Neural cell (in vitro differentiated cells): ENCODE data around the gene PNPLA5. TPM values are rescaled to one million over a fixed set of nuclear protein-coding genes. Genes with fewer than 3 reads are reported as not detected.

Experiments used
- H2AFZ ChIP-seq: fragments of 200-600, 300-800 bp; sonication (generic), shearing (Covaris generic); 2 replicates; pipeline ENCODE4 v1.6.0; 2014; ENCODE audit warnings: low read depth, mild to moderate bottlenecking, antibody characterized with exemption, low read length, moderate library complexity
- H3F3A ChIP-seq: fragments of 200-600 bp; shearing (Covaris generic); 2 replicates; pipeline ENCODE4 v1.6.1; 2016; ENCODE audit warnings: mild to moderate bottlenecking, moderate library complexity, mixed read lengths, antibody characterized with exemption, low read length; ENCODE audit not compliant: insufficient read depth, poor library complexity, severe bottlenecking
- H3K27ac ChIP-seq: fragments of 200-600, 300-800 bp; sonication (generic), shearing (Covaris generic); 2 replicates; pipeline ENCODE4 v1.5.1; 2014; ENCODE audit warnings: mild to moderate bottlenecking, low read length, moderate library complexity
- H3K27me3 ChIP-seq: fragments of 300-800, 200-600 bp; sonication (generic), shearing (Covaris generic); 2 replicates; pipeline ENCODE4 v1.6.0; 2014; ENCODE audit warnings: mild to moderate bottlenecking, low read depth, low read length, moderate library complexity; ENCODE audit not compliant: insufficient read depth
- H3K36me3 ChIP-seq: fragments of 300-800, 200-600 bp; sonication (generic), shearing (Covaris generic); 2 replicates; pipeline ENCODE4 v1.5.1; 2014; ENCODE audit warnings: mild to moderate bottlenecking, antibody characterized with exemption, low read length, moderate library complexity; ENCODE audit not compliant: insufficient read depth
- H3K4me2 ChIP-seq: fragments of 300-800, 200-600 bp; sonication (generic), shearing (Covaris generic); 2 replicates; pipeline ENCODE4 v1.6.0; 2014; ENCODE audit warnings: mild to moderate bottlenecking, low read length
- H3K4me3 ChIP-seq: fragments of 300-800, 200-600 bp; sonication (generic), shearing (Covaris generic); 2 replicates; pipeline ENCODE4 v1.5.1; 2014; ENCODE audit warnings: mild to moderate bottlenecking, low read length, moderate library complexity
- H3K79me2 ChIP-seq: fragments of 200-600 bp; shearing (Covaris generic); replicated peaks from 2 replicates; pipeline ENCODE4 v1.6.0; 2014; ENCODE audit warnings: mild to moderate bottlenecking, low read length, moderate library complexity; ENCODE audit not compliant: insufficient read depth
- H3K9ac ChIP-seq: fragments of 300-800, 200-600 bp; sonication (generic), shearing (Covaris generic); 2 replicates; pipeline ENCODE4 v1.6.1; 2016; ENCODE audit warnings: mild to moderate bottlenecking, low read length, mixed read lengths
- H3K9me2 ChIP-seq: fragments of 200-600 bp; shearing (Covaris generic); 2 replicates; pipeline ENCODE4 v1.6.1; 2016; ENCODE audit warnings: mild to moderate bottlenecking, low read length, mixed read lengths; ENCODE audit not compliant: insufficient read depth
- H3K9me3 ChIP-seq: fragments of 200-600, 300-800 bp; sonication (generic), shearing (Covaris generic); 2 replicates; pipeline ENCODE4 v1.6.1; 2016; ENCODE audit warnings: mild to moderate bottlenecking, mixed run types, low read length, moderate library complexity, mixed read lengths
- H4K20me1 ChIP-seq: fragments of 200-600 bp; shearing (Covaris generic); 2 replicates; pipeline ENCODE4 v1.6.1; 2016; ENCODE audit warnings: mild to moderate bottlenecking, mixed run types; ENCODE audit not compliant: insufficient read depth
- CTCF ChIP-seq: fragments of 450-650 bp; IDR thresholded peaks from 2 replicates; pipeline ENCODE4 v1.5.1; 2014; ENCODE audit warnings: antibody characterized with exemption, mild to moderate bottlenecking, moderate library complexity; ENCODE audit not compliant: poor library complexity, severe bottlenecking
- EP300 ChIP-seq: fragments of 450-650 bp; conservative IDR thresholded peaks from 2 replicates; pipeline ENCODE4 v1.6.1; 2014; ENCODE audit warnings: antibody characterized with exemption, mild to moderate bottlenecking, moderate library complexity; ENCODE audit not compliant: poor library complexity, severe bottlenecking
- EZH2 ChIP-seq: fragments of 200-600, 300-800 bp; shearing (Covaris generic), sonication (generic); IDR thresholded peaks from 2 replicates; pipeline ENCODE4 v1.6.1; 2014; ENCODE audit warnings: antibody characterized with exemption, low read length, borderline replicate concordance, mild to moderate bottlenecking; ENCODE audit not compliant: insufficient read depth, poor library complexity, severe bottlenecking
- MXI1 ChIP-seq: fragments of 450-650 bp; conservative IDR thresholded peaks from 2 replicates; pipeline ENCODE4 v1.6.1; 2014; ENCODE audit warnings: antibody characterized with exemption, mild to moderate bottlenecking; ENCODE audit not compliant: poor library complexity, severe bottlenecking
- POLR2AphosphoS5 ChIP-seq: IDR thresholded peaks from 2 replicates; pipeline ENCODE4 v1.6.1; 2012
- RAD21 ChIP-seq: fragments of 450-650 bp; conservative IDR thresholded peaks from 2 replicates; pipeline ENCODE4 v1.6.1; 2014; ENCODE audit warnings: antibody characterized with exemption, mild to moderate bottlenecking, moderate library complexity
- REST ChIP-seq: IDR thresholded peaks from 2 replicates; pipeline ENCODE4 v1.6.1; 2012; ENCODE audit warnings: borderline replicate concordance
- SMC3 ChIP-seq: fragments of 450-650 bp; conservative IDR thresholded peaks from 2 replicates; pipeline ENCODE4 v1.6.1; 2014; ENCODE audit warnings: antibody characterized with exemption, mild to moderate bottlenecking, moderate library complexity; ENCODE audit not compliant: poor library complexity
- TAF1 ChIP-seq: IDR thresholded peaks from 2 replicates; pipeline ENCODE4 v1.6.1; 2012; ENCODE audit warnings: low read depth
- polyA plus RNA-seq: library from polyadenylated mRNA; depleted of rRNA; stranded (reverse); fragments of >200 nt; gene quantifications from 2 replicates; pipeline ENCODE4 v1.2.3, GENCODE V29; 2014

PNPLA5 gene
- polyA plus RNA-seq, 1 donor from 2014 or later = not detected

GRCh38 chr22:43840431-43840830 lies 51.4 kb downstream of the PNPLA5 start:
- H2AFZ ChIP-seq = no peak overlapping the region
- no peak for TF ChIP-seq MXI1
- no peak for TF ChIP-seq EP300
- no peak for TF ChIP-seq RAD21
- no peak for TF ChIP-seq EZH2
- no peak for TF ChIP-seq CTCF
- H3K36me3 ChIP-seq = no peaks in the 10 kb centered on the region

GRCh38 chr22:43839781-43840180 lies 52.0 kb downstream of the PNPLA5 start:
- H3K9ac ChIP-seq = no peak overlapping the region
- TF ChIP-seq RAD21 (no peak), EP300 (no peak), MXI1 (no peak), CTCF (no peak), POLR2AphosphoS5 (no peak), EZH2 (no peak), REST (no peak), TAF1 (no peak), SMC3 (no peak)
- no peaks in the 10 kb centered on the region for H3K9me2 ChIP-seq
- no peak overlapping the region for H3K4me2 ChIP-seq
- no peak overlapping the region for H3K27ac ChIP-seq
- no peaks in the 10 kb centered on the region for H3K9me3 ChIP-seq
- H3K79me2 ChIP-seq = no peaks in the 10 kb centered on the region
- H3K27me3 ChIP-seq = no peaks in the 10 kb centered on the region
- no peak overlapping the region for H3K4me3 ChIP-seq
- H3K36me3 ChIP-seq = no peaks in the 10 kb centered on the region
- no peaks in the 10 kb centered on the region for H3F3A ChIP-seq
- H4K20me1 ChIP-seq = no peaks in the 10 kb centered on the region
- no peak overlapping the region for H2AFZ ChIP-seq

More at GRCh38 chr22:43840431-43840830, 51.4 kb downstream of the PNPLA5 start:
- H3K9ac ChIP-seq = no peak overlapping the region
- H3K27ac ChIP-seq = no peak overlapping the region
- no peaks in the 10 kb centered on the region for H3K27me3 ChIP-seq
- H3K9me2 ChIP-seq = no peaks in the 10 kb centered on the region
- H3F3A ChIP-seq = no peaks in the 10 kb centered on the region
- H3K9me3 ChIP-seq = no peaks in the 10 kb centered on the region
- H4K20me1 ChIP-seq = no peaks in the 10 kb centered on the region
- no peaks in the 10 kb centered on the region for H3K79me2 ChIP-seq
- no peak overlapping the region for H3K4me3 ChIP-seq
- H3K4me2 ChIP-seq = no peak overlapping the region
